ENCODE data around the gene TMEM14C. TPM values are rescaled to one million over a fixed set of nuclear protein-coding genes. Genes with fewer than 3 reads are reported as not detected.
"Not testable (repeated sequence)": the region's sequence is repeated elsewhere in the genome, so short reads cannot be mapped to it uniquely, and the experiment has no call there.

TMEM14C gene
- total RNA-seq, 1 donor: 156 TPM

DNA sequence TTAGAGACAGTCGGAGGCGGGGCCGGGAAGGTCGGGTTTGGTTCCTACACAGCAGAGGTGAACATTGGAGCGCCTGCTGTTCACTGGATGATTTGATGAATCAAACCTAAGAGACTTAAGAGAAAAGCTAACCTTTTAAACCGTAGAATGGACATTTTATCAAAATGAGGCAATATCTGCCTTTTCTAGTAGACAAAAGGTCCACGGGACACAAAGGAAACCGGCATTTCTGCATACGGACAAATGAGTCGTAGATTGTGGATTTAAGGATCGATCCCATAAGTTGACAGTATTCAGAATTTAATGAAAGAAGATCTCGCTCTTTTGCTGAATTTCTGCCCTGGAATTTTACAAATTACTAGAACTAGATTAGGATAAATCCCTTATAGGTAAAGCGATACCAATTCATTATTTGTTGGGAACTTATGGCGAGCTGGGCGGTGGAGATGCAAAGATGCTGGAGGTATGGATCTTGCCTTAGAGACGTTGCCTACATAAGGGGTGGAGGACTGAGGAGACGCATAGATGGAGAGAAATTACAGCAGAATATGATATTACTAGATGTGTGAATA lies 27.7 kb upstream of the TMEM14C start:
- no peak for DNase-seq (ENCODE audit: low read depth)
- TF ChIP-seq, protein P1, sequence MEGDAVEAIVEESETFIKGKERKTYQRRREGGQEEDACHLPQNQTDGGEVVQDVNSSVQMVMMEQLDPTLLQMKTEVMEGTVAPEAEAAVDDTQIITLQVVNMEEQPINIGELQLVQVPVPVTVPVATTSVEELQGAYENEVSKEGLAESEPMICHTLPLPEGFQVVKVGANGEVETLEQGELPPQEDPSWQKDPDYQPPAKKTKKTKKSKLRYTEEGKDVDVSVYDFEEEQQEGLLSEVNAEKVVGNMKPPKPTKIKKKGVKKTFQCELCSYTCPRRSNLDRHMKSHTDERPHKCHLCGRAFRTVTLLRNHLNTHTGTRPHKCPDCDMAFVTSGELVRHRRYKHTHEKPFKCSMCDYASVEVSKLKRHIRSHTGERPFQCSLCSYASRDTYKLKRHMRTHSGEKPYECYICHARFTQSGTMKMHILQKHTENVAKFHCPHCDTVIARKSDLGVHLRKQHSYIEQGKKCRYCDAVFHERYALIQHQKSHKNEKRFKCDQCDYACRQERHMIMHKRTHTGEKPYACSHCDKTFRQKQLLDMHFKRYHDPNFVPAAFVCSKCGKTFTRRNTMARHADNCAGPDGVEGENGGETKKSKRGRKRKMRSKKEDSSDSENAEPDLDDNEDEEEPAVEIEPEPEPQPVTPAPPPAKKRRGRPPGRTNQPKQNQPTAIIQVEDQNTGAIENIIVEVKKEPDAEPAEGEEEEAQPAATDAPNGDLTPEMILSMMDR (IDR thresholded peaks at IDR 0.05; ENCODE audit: insufficient read depth, low read length): no peak

DNA sequence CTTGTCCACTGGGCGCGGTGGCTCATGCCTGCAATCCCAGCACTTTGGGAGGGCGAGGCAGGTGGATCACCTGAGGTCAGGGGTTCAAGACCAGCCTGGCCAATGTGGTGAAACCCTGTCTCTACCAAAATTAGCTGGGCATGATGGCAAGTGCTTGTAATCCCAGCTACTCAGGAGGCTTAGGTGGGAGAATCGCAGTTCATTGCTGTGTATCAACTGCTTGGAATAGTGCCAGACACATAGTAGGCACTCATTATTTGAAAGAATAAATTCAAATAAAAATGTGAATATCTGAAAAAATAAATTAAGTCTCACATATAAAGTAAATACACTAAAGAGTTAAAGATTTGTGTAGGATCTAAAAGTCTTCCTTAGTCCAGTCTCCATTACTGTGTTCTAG lies 26.2 kb upstream of the TMEM14C start:
- H3K4me3 ChIP-seq (ENCODE audit: low read depth, low read length): no peak overlapping the region
- no peak for DNase-seq (ENCODE audit: low read depth)
- TF ChIP-seq, protein P1 (IDR thresholded peaks at IDR 0.05; ENCODE audit: insufficient read depth, low read length): no peak

More for the DNA sequence above, 27.7 kb upstream of the TMEM14C start:
- H3K4me3 ChIP-seq (ENCODE audit: low read depth, low read length): peak overlapping the region; percentile 95

GRCh38 chr6:10713962-10714361 lies 8.9 kb upstream of the TMEM14C start:
- TF ChIP-seq, protein P1 (IDR thresholded peaks at IDR 0.05; ENCODE audit: insufficient read depth, low read length): no peak
- H3K4me3 ChIP-seq (ENCODE audit: low read depth, low read length): no peak overlapping the region
- DNase-seq (ENCODE audit: low read depth): no peak

- DNase-seq (ENCODE audit: low read depth): peak; percentile 48
- peak overlapping the region; percentile 71 for H3K4me3 ChIP-seq (ENCODE audit: low read depth, low read length)
- TF ChIP-seq, protein P1 (IDR thresholded peaks at IDR 0.05; ENCODE audit: insufficient read depth, low read length): no peak
Measured at GRCh38 chr6:10719296-10719963, 3.4 kb upstream of the TMEM14C start.

DNA sequence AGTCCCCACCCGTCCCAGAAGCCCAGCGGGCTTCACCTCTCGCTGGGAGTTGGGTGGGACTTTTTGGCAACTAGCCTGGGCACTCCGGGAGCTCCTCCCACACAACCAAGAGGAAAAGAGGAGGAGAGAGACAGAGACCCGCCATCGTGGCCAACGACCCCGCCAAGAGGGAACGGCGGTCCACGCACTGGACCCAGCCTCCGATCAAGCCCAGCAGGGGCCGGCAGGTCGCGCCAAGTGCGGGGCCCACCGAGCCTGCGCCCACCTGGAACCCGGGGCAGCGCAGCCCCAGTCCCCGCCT lies 3.0 kb upstream of the TMEM14C start:
- DNase-seq (ENCODE audit: low read depth): no peak
- peak overlapping the region; percentile 71 for H3K4me3 ChIP-seq (ENCODE audit: low read depth, low read length)
- TF ChIP-seq, protein P1 (IDR thresholded peaks at IDR 0.05; ENCODE audit: insufficient read depth, low read length): no peak

DNA sequence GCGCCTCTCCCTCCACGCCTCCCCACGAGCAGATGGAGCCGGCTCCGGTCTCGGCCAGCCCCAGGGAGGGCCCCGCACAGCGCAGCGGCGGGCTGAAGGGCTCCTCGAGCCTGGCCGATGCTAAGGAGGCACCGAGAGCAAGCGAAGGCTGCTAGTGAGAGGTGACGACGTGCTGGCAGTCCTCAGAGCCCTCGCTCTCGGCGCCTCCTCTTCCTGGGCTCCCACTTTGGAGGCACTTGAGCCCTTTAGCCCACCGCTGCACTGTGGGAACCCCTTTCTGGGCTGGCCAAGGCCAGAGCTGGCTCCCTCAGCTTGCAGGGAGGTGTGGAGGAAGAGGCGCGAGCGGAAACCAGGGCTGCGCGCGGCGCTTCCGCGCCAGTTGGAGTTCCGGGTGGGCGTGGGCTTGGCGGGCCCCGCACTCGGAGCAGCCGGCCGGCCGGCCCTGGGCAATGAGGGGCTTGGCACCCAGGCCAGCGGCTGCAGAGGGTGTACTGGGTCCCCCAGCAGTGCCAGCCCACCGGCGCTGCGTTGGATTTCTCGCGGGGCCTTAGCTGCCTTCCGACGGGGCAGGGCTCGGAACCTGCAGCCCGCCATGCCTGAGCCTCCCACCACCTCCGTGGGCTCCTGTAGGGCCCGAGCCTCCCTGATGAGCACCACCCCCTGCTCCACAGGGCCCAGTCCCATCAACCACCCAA lies 2.5 kb upstream of the TMEM14C start:
- TF ChIP-seq, protein P1 (IDR thresholded peaks at IDR 0.05; ENCODE audit: insufficient read depth, low read length): no peak
- peak overlapping the region; percentile 71 for H3K4me3 ChIP-seq (ENCODE audit: low read depth, low read length)
- peak; percentile 27 for DNase-seq (ENCODE audit: low read depth)

DNA sequence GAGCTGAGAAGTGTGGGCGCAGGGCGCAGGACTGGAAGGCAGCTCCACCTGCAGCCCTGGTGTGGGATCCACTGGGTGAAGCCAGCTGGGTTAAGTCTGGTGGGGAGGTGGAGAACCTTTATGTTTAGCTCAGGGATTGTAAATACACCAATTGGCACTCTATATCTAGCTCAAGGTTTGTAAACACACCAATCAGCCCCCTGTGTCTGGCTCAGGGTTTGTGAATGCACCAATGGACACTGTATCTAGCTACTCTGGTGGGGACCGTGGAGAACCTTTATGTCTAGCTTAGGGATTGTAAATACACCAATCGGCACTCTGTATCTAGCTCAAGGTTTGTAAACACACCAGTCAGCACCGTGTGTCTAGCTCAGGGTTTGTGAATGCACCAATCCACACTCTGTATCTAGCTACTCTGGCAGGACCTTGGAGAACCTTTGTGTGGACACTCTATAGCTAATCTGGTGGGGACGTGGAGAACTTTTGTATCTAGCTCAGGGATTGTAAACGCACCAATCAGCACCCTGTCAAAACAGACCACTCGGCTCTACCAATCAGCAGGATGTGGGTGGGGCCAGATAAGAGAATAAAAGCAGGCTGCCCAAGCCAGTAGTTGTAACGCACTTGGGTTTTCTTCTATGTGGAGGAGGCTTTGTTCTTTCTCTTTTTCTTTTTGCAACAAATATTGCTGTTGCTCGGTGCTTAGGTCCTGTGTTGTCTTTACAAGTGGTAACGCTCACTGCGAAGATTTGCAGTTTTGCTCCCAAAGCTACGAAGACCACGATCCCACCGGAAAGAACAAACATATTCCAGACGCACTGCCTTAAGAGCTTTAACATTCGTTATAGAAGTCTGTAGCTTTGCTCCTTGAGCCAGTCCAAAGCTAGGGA lies 1.7 kb upstream of the TMEM14C start:
- not testable (repeated sequence) for DNase-seq (ENCODE audit: low read depth)
- peak overlapping the region; percentile 71 for H3K4me3 ChIP-seq (ENCODE audit: low read depth, low read length)
